ENCODE data around the gene BIRC2.

Gene BIRC2

GRCh38 chr11:102406099-102406498 lies 59.1 kb downstream of the BIRC2 start:
- no peak for DNase-seq

GRCh38 chr11:102407901-102408300 lies 60.9 kb downstream of the BIRC2 start:
- no peak for DNase-seq

- DNase-seq = no peak
Observed at GRCh38 chr11:102408339-102408738, 61.3 kb downstream of the BIRC2 start.

- DNase-seq = no peak
Observed at GRCh38 chr11:102410382-102410784, 63.4 kb downstream of the BIRC2 start.

GRCh38 chr11:102411142-102411541 lies 64.1 kb downstream of the BIRC2 start:
- DNase-seq = no peak

GRCh38 chr11:102413497-102413896 lies 66.5 kb downstream of the BIRC2 start:
- no peak for DNase-seq

- DNase-seq = no peak
Observed at GRCh38 chr11:102414559-102414958, 67.5 kb downstream of the BIRC2 start.

GRCh38 chr11:102415304-102415916 lies 68.4 kb downstream of the BIRC2 start:
- no peak for DNase-seq

- no peak for DNase-seq
Observed at GRCh38 chr11:102416976-102417375, 70.0 kb downstream of the BIRC2 start.

GRCh38 chr11:102419181-102419580 lies 72.2 kb downstream of the BIRC2 start:
- DNase-seq = no peak

- DNase-seq = no peak
Observed at GRCh38 chr11:102420547-102420946, 73.5 kb downstream of the BIRC2 start.

- DNase-seq = no peak
Observed at GRCh38 chr11:102421261-102421660, 74.2 kb downstream of the BIRC2 start.

GRCh38 chr11:102422817-102423712 lies 76.1 kb downstream of the BIRC2 start:
- DNase-seq = no peak

- DNase-seq = no peak
Observed at GRCh38 chr11:102423936-102424335, 76.9 kb downstream of the BIRC2 start.

- no peak for DNase-seq
Observed at GRCh38 chr11:102426000-102426399, 79.0 kb downstream of the BIRC2 start.

GRCh38 chr11:102426570-102426969 lies 79.6 kb downstream of the BIRC2 start:
- DNase-seq = no peak

GRCh38 chr11:102427068-102427467 lies 80.1 kb downstream of the BIRC2 start:
- DNase-seq = no peak
